GM13976 (cell line): ENCODE results near the gene CYSTM1.

Experiments
- DNase-seq: peaks from one replicate; pipeline ENCODE4 v3.0.0; 2012; ENCODE audit warnings: low spot score
- in situ Hi-C: fragments of 300-500 bp; cut with MboI; formaldehyde crosslinking; loops from one replicate; pipeline ENCODE4 v1.12.0; 2022; ENCODE audit warnings: low sequenced_read_pairs, mixed read lengths, inconsistent platforms; ENCODE audit not compliant: unreplicated experiment
- TF ChIP-seq, protein P1 (sequence below): IDR thresholded peaks from 2 replicates; pipeline ENCODE4 v1.5.1; 2012; ENCODE audit warnings: borderline replicate concordance, mild to moderate bottlenecking; ENCODE audit not compliant: insufficient read depth; ENCODE audit errors: extremely low read depth, missing control alignments, control extremely low read depth

Gene CYSTM1

GRCh38 chr5:140244525-140245025, 69.6 kb downstream of the CYSTM1 start:
- in situ Hi-C loops: loop anchor here (25.0 kb wide), 1 partner anchor 468 kb away; the partner anchor contains the start of gene ZMAT2
- TF ChIP-seq, protein P1, sequence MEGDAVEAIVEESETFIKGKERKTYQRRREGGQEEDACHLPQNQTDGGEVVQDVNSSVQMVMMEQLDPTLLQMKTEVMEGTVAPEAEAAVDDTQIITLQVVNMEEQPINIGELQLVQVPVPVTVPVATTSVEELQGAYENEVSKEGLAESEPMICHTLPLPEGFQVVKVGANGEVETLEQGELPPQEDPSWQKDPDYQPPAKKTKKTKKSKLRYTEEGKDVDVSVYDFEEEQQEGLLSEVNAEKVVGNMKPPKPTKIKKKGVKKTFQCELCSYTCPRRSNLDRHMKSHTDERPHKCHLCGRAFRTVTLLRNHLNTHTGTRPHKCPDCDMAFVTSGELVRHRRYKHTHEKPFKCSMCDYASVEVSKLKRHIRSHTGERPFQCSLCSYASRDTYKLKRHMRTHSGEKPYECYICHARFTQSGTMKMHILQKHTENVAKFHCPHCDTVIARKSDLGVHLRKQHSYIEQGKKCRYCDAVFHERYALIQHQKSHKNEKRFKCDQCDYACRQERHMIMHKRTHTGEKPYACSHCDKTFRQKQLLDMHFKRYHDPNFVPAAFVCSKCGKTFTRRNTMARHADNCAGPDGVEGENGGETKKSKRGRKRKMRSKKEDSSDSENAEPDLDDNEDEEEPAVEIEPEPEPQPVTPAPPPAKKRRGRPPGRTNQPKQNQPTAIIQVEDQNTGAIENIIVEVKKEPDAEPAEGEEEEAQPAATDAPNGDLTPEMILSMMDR: peak; percentile 88
- DNase-seq: peak; percentile 85

- in situ Hi-C loops: loop anchor here (25.0 kb wide), 1 partner anchor 467 kb away; the partner anchor contains the start of gene ZMAT2
- TF ChIP-seq, protein P1: no peak
- no peak for DNase-seq
Measured at GRCh38 chr5:140245341-140245740, 70.4 kb downstream of the CYSTM1 start.

- in situ Hi-C loops: loop anchor here (25.0 kb wide), 1 partner anchor 466 kb away; the partner anchor contains the start of gene ZMAT2
- TF ChIP-seq, protein P1: no peak
- DNase-seq: no peak
Measured at GRCh38 chr5:140245926-140246325, 70.9 kb downstream of the CYSTM1 start.

DNA sequence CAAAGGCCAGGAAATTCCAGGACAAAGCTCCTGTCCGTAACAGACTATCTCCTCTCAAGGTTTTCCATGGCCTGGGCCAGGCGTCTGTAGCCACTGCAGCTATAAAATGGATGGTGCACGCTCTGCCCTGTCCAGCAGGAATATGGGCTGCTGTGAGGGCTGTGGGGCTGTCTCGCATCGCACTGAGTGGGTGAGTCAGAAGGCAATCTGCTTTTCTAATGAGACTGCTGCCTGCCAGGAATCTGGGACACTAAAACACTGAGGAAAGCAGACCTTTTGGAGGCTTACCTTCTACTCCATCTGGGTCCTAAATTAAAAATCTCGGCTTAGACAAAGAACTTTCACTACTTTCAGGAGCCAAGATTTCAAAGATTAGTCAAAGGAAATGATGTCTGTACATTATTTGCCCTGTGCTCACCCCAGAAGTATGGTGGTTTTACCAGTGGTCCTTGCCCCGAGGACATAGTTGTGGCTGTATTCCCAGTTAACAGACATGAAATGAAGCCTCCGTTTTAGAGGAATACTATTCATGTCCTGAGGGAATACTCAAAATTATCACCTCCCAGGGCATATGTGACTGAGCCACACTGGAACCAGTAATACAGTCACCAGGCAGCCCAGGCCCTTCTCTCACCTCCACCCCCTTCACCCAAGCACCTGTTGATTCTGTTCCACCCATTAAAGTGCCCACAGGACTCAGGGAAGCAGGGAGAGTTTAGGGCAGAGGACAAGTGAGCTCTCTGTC, 71.6 kb downstream of the CYSTM1 start:
- TF ChIP-seq, protein P1: no peak
- in situ Hi-C loops: loop anchor here (25.0 kb wide), 1 partner anchor 466 kb away; the partner anchor contains the start of gene ZMAT2
- DNase-seq: no peak

- TF ChIP-seq, protein P1: no peak
- in situ Hi-C loops: loop anchor here (25.0 kb wide), 1 partner anchor 464 kb away; the partner anchor contains the start of gene ZMAT2
- DNase-seq: no peak
Measured at GRCh38 chr5:140248414-140248813, 73.4 kb downstream of the CYSTM1 start.

DNA sequence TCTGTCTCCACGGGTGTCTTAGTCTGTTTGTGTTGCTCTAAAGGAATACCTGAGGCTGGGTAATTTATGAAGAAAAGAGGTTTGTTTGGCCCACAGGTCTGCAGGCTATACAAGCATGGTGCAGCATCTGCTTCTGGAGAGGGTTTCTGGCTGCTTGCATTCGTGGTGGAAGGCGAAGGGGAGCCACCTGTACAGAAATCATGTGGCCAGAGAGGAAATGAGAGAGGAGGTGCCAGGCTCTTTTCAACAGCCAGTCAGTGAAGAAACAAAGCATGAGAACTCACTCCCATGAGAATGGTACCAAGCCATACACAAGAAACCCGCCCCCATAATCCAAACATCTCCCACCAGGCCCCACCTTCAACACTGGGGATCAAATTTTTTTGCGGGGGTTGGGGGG, 74.5 kb downstream of the CYSTM1 start:
- TF ChIP-seq, protein P1: no peak
- no peak for DNase-seq
- in situ Hi-C loops: loop anchor here (25.0 kb wide), 1 partner anchor 463 kb away; the partner anchor contains the start of gene ZMAT2
